Subcutaneous adipose tissue (tissue), 4 donors: ENCODE results near the gene MMAB. TPM values are rescaled to one million over a fixed set of nuclear protein-coding genes. Genes with fewer than 3 reads are reported as not detected.

Source experiments
- total RNA-seq, 4 donors: library from RNA; depleted of rRNA; stranded (reverse); fragments of >200 nt; gene quantifications; one replicate each; pipeline ENCODE4 v1.1.0, GENCODE V29; 2016
- TF ChIP-seq, protein P1 (sequence below): fragments of 450-650 bp; IDR thresholded peaks from one replicate; pipeline ENCODE4 v1.5.1; 2016; ENCODE audit warnings: low read depth, mild to moderate bottlenecking, control low read depth, antibody characterized with exemption, moderate library complexity

MMAB gene
- total RNA-seq, 4 donors from 2014 or later, result 11.7 to 45.6 (median 24.7) TPM

DNA sequence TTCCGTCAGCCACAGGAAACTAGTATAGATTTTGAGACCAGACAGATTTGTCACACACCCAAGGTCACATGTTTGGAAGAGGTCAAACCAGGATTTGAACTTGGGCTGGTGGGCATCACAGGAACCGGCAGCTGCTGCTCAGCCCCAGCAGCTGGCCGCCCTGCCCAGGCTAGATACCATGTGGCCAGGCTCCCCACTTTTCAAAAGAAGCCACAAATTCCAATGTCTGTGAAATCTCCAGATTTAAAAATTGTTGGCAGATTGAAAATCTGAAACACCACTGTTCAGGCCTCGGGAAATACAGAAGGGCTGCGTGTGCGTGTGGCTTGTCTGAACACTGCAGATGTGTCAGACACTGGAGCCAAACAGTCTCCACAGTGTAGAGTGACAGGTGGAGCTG, 30.4 kb downstream of the MMAB start:
- TF ChIP-seq, protein P1, sequence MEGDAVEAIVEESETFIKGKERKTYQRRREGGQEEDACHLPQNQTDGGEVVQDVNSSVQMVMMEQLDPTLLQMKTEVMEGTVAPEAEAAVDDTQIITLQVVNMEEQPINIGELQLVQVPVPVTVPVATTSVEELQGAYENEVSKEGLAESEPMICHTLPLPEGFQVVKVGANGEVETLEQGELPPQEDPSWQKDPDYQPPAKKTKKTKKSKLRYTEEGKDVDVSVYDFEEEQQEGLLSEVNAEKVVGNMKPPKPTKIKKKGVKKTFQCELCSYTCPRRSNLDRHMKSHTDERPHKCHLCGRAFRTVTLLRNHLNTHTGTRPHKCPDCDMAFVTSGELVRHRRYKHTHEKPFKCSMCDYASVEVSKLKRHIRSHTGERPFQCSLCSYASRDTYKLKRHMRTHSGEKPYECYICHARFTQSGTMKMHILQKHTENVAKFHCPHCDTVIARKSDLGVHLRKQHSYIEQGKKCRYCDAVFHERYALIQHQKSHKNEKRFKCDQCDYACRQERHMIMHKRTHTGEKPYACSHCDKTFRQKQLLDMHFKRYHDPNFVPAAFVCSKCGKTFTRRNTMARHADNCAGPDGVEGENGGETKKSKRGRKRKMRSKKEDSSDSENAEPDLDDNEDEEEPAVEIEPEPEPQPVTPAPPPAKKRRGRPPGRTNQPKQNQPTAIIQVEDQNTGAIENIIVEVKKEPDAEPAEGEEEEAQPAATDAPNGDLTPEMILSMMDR, result no peak

DNA sequence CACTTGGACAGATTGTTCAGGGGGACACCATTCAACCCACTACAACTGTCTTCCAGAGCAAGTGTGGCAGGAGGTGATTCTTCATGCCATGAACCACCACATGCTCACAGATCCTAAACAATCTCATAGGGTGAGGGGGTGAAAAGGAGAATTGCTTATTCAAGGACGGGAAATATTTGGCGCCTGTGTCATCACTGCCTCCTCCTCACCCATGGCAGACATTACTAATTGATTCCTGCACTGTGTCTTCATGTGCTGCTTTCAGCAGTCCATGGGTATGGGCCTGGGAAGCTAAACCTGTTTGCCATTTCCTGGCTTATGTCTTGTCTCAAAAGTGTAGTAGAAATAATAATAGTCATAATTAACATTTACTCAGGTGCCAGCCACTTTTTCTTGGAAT, 31.3 kb downstream of the MMAB start:
- TF ChIP-seq, protein P1, result no peak

DNA sequence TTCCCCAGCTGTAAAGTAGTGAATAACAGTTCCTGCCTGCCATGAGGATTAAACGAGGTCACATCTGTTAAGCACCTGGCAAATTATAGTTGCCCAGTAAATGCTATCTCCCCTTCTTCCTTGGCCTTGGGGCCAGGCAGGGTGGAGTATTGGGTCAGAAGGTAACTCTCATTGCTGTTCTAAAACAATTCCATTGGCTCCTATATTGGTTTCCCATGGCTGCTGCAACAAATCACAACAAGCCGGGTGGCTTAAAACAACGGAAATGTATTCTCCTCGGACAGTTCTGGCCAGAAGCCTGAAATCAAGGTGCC, 31.9 kb downstream of the MMAB start:
- TF ChIP-seq, protein P1, result no peak

DNA sequence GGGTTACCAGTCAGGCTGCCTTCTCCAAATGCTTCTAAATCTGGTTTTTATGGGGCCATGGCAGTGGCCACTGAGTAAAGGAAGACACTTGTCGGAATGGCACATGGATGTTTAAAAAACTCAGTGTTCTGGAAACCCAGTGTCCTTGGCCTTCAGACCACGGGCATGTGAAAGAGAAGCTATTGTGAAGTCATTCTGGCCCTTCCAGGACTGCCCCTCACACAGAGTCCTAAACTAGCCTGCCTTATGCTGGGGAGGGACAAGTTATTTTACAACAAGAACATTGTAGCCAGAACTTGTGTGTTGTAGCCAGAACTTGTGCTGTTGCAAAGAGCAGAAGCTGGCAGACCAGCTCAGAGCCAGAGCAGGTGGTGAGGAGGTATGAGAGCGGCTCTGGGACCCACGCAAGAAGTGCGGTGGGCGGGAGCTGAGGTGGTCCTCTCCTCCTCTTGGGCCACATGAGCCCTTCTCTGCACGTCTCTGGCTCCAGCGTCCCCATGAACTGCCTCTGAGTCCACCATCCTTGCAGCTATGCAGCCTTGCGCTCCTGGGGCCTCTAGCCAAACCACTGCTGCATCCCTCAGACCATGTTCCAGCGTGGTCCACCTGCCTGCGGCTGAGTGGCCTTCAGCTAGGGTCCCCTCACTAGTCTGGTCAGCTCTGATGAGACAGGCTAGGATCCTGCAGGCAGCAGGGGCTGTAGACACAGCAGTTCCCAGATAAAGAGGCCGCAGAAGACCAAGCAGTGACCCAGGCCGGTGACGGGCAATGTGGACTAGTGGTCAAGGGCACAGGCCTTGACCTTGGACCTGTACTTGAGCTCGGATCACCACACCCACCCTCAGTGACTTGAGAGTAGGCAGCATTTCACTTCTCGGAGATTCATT, 32.5 kb downstream of the MMAB start:
- TF ChIP-seq, protein P1, result no peak

DNA sequence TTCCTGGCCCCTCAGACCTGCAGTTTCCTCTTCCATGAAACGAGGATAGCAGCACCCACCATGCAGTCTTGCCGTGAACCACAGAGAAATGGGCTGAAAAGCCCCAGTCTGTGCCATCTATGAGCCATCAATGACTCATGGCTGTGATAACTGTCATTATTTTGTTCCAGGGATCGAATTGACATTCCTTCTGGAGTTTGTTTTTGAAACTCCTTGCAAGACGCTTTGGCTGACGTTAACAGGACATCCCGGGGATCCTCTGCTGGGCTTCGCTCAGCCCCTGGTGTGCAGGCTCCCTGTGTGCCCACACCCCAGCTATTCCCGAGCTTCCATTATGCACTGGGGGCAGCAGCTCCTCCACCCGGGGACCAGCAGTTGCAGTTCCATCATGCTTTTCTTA, 33.8 kb downstream of the MMAB start:
- TF ChIP-seq, protein P1, result no peak

DNA sequence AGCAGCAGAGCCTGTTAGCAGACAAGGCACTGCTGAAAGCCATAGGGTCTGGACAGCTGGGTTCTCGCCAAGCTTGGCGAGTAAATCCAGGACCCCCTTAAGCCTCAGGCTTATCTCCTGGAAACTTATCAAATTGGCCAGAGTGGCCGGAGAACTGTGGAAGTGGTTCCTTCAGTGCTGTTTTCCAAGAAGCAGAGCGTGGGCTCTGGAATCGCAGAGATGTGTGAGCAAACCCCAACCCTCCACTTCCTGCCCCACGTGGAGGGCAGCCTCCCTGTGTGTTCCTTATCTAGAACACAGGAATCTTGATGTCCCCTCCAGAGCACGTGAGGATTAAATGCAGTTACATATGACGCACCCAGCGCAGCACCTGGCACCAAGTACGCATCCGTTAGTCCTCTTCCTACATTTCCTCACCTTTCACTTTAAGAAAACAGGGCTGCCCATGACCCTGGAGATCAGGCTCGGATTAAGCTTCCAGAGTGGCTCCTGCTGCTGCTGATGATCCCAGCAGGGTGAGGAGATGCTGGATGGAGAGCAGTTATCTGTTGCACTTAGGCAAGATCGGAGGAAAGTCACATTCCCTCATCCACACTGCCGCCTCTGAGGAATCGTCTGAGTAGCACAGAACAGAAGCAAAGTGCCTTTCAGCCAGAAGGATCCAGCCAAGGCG, 35.0 kb downstream of the MMAB start:
- TF ChIP-seq, protein P1, result no peak

DNA sequence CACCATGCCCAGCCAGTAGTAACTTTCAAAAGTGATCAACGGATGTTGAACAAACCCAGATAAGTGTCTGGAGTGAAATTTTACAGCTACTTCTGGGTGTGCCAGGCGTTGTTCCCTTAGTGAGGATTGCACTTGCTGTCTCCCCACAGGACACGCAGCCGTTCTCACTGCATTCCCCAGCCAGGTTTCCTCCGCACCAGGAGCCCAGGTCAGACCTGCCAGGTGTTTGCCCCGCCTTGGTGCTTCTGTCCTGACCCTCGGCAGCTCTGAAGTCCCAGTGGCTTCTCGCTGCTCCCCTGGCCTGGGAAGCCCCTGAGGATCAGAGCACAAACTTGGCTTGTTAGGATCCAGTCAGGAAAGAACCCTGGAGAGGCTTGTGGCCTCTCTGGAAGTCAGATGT, 36.2 kb downstream of the MMAB start:
- TF ChIP-seq, protein P1, result no peak
